Neural cell (in vitro differentiated cells): Measurements from ENCODE around the gene CEACAM18.

Source experiments
- CTCF ChIP-seq: fragments of 450-650 bp; IDR thresholded peaks from 2 replicates; pipeline ENCODE4 v1.5.1; 2014; ENCODE audit warnings: antibody characterized with exemption, mild to moderate bottlenecking, moderate library complexity; ENCODE audit not compliant: poor library complexity, severe bottlenecking
- EP300 ChIP-seq: fragments of 450-650 bp; conservative IDR thresholded peaks from 2 replicates; pipeline ENCODE4 v1.6.1; 2014; ENCODE audit warnings: antibody characterized with exemption, mild to moderate bottlenecking, moderate library complexity; ENCODE audit not compliant: poor library complexity, severe bottlenecking
- EZH2 ChIP-seq: fragments of 200-600, 300-800 bp; shearing (Covaris generic), sonication (generic); IDR thresholded peaks from 2 replicates; pipeline ENCODE4 v1.6.1; 2014; ENCODE audit warnings: antibody characterized with exemption, low read length, borderline replicate concordance, mild to moderate bottlenecking; ENCODE audit not compliant: insufficient read depth, poor library complexity, severe bottlenecking
- MXI1 ChIP-seq: fragments of 450-650 bp; conservative IDR thresholded peaks from 2 replicates; pipeline ENCODE4 v1.6.1; 2014; ENCODE audit warnings: antibody characterized with exemption, mild to moderate bottlenecking; ENCODE audit not compliant: poor library complexity, severe bottlenecking
- POLR2AphosphoS5 ChIP-seq: IDR thresholded peaks from 2 replicates; pipeline ENCODE4 v1.6.1; 2012
- REST ChIP-seq: IDR thresholded peaks from 2 replicates; pipeline ENCODE4 v1.6.1; 2012; ENCODE audit warnings: borderline replicate concordance
- SMC3 ChIP-seq: fragments of 450-650 bp; conservative IDR thresholded peaks from 2 replicates; pipeline ENCODE4 v1.6.1; 2014; ENCODE audit warnings: antibody characterized with exemption, mild to moderate bottlenecking, moderate library complexity; ENCODE audit not compliant: poor library complexity
- TAF1 ChIP-seq: IDR thresholded peaks from 2 replicates; pipeline ENCODE4 v1.6.1; 2012; ENCODE audit warnings: low read depth

- TF ChIP-seq CTCF (no peak), EZH2 (no peak), TAF1 (no peak), REST (no peak), SMC3 (no peak), POLR2AphosphoS5 (no peak), MXI1 (no peak), EP300 (no peak)
Observed at GRCh38 chr19:51431124-51431523, 47.2 kb upstream of the CEACAM18 start.
